ENCODE data around the gene HOXB7. TPM values are rescaled to one million over a fixed set of nuclear protein-coding genes. Genes with fewer than 3 reads are reported as not detected.

The HOXB7 gene
- total RNA-seq, 2 experiments from 2014 or later = 0.25 to 0.30 TPM

- peaks cover 36% of the 10 kb centered on the region for H3K27me3 Mint-ChIP-seq
- no peaks in the 10 kb centered on the region for H3K9me3 Mint-ChIP-seq
- no peaks in the 10 kb centered on the region for H3K36me3 Mint-ChIP-seq (ENCODE audit: low read depth)
- no peak overlapping the region for H3K27ac Mint-ChIP-seq
- no peak overlapping the region for H3K4me3 Mint-ChIP-seq
- H3K4me1 Mint-ChIP-seq = peaks cover 6% of the 10 kb centered on the region
- ChIA-PET POLR2A (no interaction called here), CTCF (no interaction called here)
- DNase-seq = no peak
Measured at GRCh38 chr17:48565022-48565554, 45.7 kb downstream of the HOXB7 start.

GRCh38 chr17:48564188-48565021, 46.4 kb downstream of the HOXB7 start:
- POLR2A ChIA-PET = no interaction called here

GRCh38 chr17:48563867-48564187, 47.0 kb downstream of the HOXB7 start:
- DNase-seq = no peak
- no peaks in the 10 kb centered on the region for H3K36me3 Mint-ChIP-seq (ENCODE audit: low read depth)
- H3K9me3 Mint-ChIP-seq = no peaks in the 10 kb centered on the region
- CTCF ChIA-PET = interaction anchor here (0.6 kb wide), 1 partner anchor 39 kb away, joined by 3 read pairs; no protein-coding TSS in a partner anchor
- peaks cover 6% of the 10 kb centered on the region for H3K4me1 Mint-ChIP-seq
- POLR2A ChIA-PET = no interaction called here
- peaks cover 26% of the 10 kb centered on the region for H3K27me3 Mint-ChIP-seq
- H3K27ac Mint-ChIP-seq = no peak overlapping the region
- no peak overlapping the region for H3K4me3 Mint-ChIP-seq

More at GRCh38 chr17:48564188-48565021, 46.4 kb downstream of the HOXB7 start:
- DNase-seq = no peak
- Mint-ChIP-seq H3K9me3 (no peaks in the 10 kb centered on the region), H3K36me3 (ENCODE audit: low read depth) (no peaks in the 10 kb centered on the region), H3K27ac (no peak overlapping the region), H3K4me1 (peaks cover 6% of the 10 kb centered on the region), H3K4me3 (no peak overlapping the region), H3K27me3 (peaks cover 31% of the 10 kb centered on the region)
- CTCF ChIA-PET = no interaction called here

- no peaks in the 10 kb centered on the region for H3K9me3 Mint-ChIP-seq
- H3K27ac Mint-ChIP-seq = no peak overlapping the region
- CTCF ChIA-PET = interaction anchor here (0.6 kb wide), 1 partner anchor 38 kb away, joined by 3 read pairs; no protein-coding TSS in a partner anchor
- no peaks in the 10 kb centered on the region for H3K36me3 Mint-ChIP-seq (ENCODE audit: low read depth)
- peaks cover 26% of the 10 kb centered on the region for H3K27me3 Mint-ChIP-seq
- POLR2A ChIA-PET = no interaction called here
- no peak for DNase-seq
- H3K4me3 Mint-ChIP-seq = no peak overlapping the region
- peaks cover 5% of the 10 kb centered on the region for H3K4me1 Mint-ChIP-seq
Measured at GRCh38 chr17:48563385-48563838, 47.4 kb downstream of the HOXB7 start.

- Mint-ChIP-seq H3K4me3 (no peak overlapping the region), H3K36me3 (ENCODE audit: low read depth) (no peaks in the 10 kb centered on the region), H3K9me3 (no peaks in the 10 kb centered on the region), H3K27me3 (peaks cover 27% of the 10 kb centered on the region), H3K4me1 (peaks cover 2% of the 10 kb centered on the region), H3K27ac (no peak overlapping the region)
- CTCF ChIA-PET = interaction anchor here (1.7 kb wide), 1 partner anchor 7 kb away, joined by 4 read pairs; no protein-coding TSS in a partner anchor
- no peak for DNase-seq
- POLR2A ChIA-PET = no interaction called here
Measured at GRCh38 chr17:48562934-48563333, 47.9 kb downstream of the HOXB7 start.

GRCh38 chr17:48561884-48562810, 48.7 kb downstream of the HOXB7 start:
- H3K9me3 Mint-ChIP-seq = no peaks in the 10 kb centered on the region
- H3K4me3 Mint-ChIP-seq = no peak overlapping the region
- peaks cover 33% of the 10 kb centered on the region for H3K27me3 Mint-ChIP-seq
- no peak overlapping the region for H3K27ac Mint-ChIP-seq
- POLR2A ChIA-PET = no interaction called here
- H3K4me1 Mint-ChIP-seq = peaks cover 2% of the 10 kb centered on the region
- no peaks in the 10 kb centered on the region for H3K36me3 Mint-ChIP-seq (ENCODE audit: low read depth)
- no peak for DNase-seq
- CTCF ChIA-PET = interaction anchor here (1.7 kb wide), 1 partner anchor 8 kb away, joined by 4 read pairs; no protein-coding TSS in a partner anchor

- Mint-ChIP-seq H3K9me3 (no peaks in the 10 kb centered on the region), H3K4me1 (peaks cover 4% of the 10 kb centered on the region), H3K4me3 (no peak overlapping the region), H3K36me3 (ENCODE audit: low read depth) (no peaks in the 10 kb centered on the region), H3K27ac (no peak overlapping the region), H3K27me3 (peaks cover 51% of the 10 kb centered on the region)
- POLR2A ChIA-PET = no interaction called here
- DNase-seq = no peak
- CTCF ChIA-PET = interaction anchor here (1.3 kb wide), 1 partner anchor 45 kb away, joined by 5 read pairs; no protein-coding TSS in a partner anchor
Measured at GRCh38 chr17:48559840-48560817, 50.7 kb downstream of the HOXB7 start.

- no peak overlapping the region for H3K4me3 Mint-ChIP-seq
- no peak overlapping the region for H3K27ac Mint-ChIP-seq
- H3K9me3 Mint-ChIP-seq = no peaks in the 10 kb centered on the region
- no peaks in the 10 kb centered on the region for H3K36me3 Mint-ChIP-seq (ENCODE audit: low read depth)
- no peak for DNase-seq
- POLR2A ChIA-PET = no interaction called here
- peaks cover 54% of the 10 kb centered on the region for H3K27me3 Mint-ChIP-seq
- H3K4me1 Mint-ChIP-seq = peaks cover 6% of the 10 kb centered on the region
- CTCF ChIA-PET = interaction anchor here (1.3 kb wide), 1 partner anchor 44 kb away, joined by 5 read pairs; no protein-coding TSS in a partner anchor
Measured at GRCh38 chr17:48559122-48559839, 51.5 kb downstream of the HOXB7 start.

- Mint-ChIP-seq H3K36me3 (ENCODE audit: low read depth) (no peaks in the 10 kb centered on the region), H3K4me3 (no peak overlapping the region), H3K9me3 (no peaks in the 10 kb centered on the region), H3K4me1 (peaks cover 6% of the 10 kb centered on the region), H3K27ac (no peak overlapping the region), H3K27me3 (peaks cover 57% of the 10 kb centered on the region)
- no peak for DNase-seq
- CTCF ChIA-PET = no interaction called here
- POLR2A ChIA-PET = no interaction called here
Measured at GRCh38 chr17:48558831-48559121, 52.0 kb downstream of the HOXB7 start.

GRCh38 chr17:48558057-48558830, 52.6 kb downstream of the HOXB7 start:
- H3K36me3 Mint-ChIP-seq (ENCODE audit: low read depth) = no peaks in the 10 kb centered on the region
- H3K27me3 Mint-ChIP-seq = peaks cover 56% of the 10 kb centered on the region
- no peak overlapping the region for H3K4me3 Mint-ChIP-seq
- H3K27ac Mint-ChIP-seq = no peak overlapping the region
- H3K4me1 Mint-ChIP-seq = peaks cover 6% of the 10 kb centered on the region
- DNase-seq = no peak
- no peaks in the 10 kb centered on the region for H3K9me3 Mint-ChIP-seq
- CTCF ChIA-PET = interaction anchor here (1.5 kb wide), 1 partner anchor 9 kb away, joined by 3 read pairs; no protein-coding TSS in a partner anchor
- POLR2A ChIA-PET = no interaction called here

All from activated CD4-positive, alpha-beta T cell treated with anti-CD3 and anti-CD28 coated beads, Interleukin-2, amount 10 ng/mL, durations not matched to agents 7 days and 5 days (primary cell).